CD4-positive, alpha-beta T cell (primary cell): Measurements from ENCODE around the gene CUL9. TPM values are rescaled to one million over a fixed set of nuclear protein-coding genes. Genes with fewer than 3 reads are reported as not detected.
A peak's percentile ranks its signal among the peaks of the same experiment; 100 is the strongest.
"Not testable (repeated sequence)": the region's sequence is repeated elsewhere in the genome, so short reads cannot be mapped to it uniquely, and the experiment has no call there.

Experiments
- ATAC-seq: fragments of 200-7000 bp; cut with Tn5 transposase; one replicate; pipeline ENCODE4 v1.10.0; 2022; ENCODE audit warnings: mild to moderate bottlenecking; ENCODE audit not compliant: poor library complexity
- CTCF ChIA-PET: fragments of 350-600 bp; sonication (Branson Sonifier 250); formaldehyde crosslinking; loops from one replicate; lab custom pipeline; 2021; ENCODE audit warnings: antibody characterized with exemption, inconsistent platforms; lab: Charles Lee
- POLR2A ChIA-PET: fragments of 350-600 bp; sonication (Branson Sonifier 250); formaldehyde crosslinking; loops from one replicate; lab custom pipeline; 2021; ENCODE audit warnings: antibody characterized with exemption, inconsistent platforms; lab: Charles Lee
- DNase-seq, 14 experiments: peaks; one replicate each; pipeline ENCODE4 v3.0.0-alpha.2; 2013 to 2020; ENCODE audit warnings: mixed read lengths in 2 of 14
- H3K27ac ChIP-seq, 2 donors: one replicate each; pipeline versions ENCODE4 v1.5.1 to v1.7.0; 2013; ENCODE audit warnings: low read length in 2 of 2, low read depth in 1 of 2, mild to moderate bottlenecking in 1 of 2
- H3K27me3 ChIP-seq, 2 experiments: 1 replicate in 1 of 2; 2 replicates in 1 of 2; pipeline versions ENCODE4 v1.6.1 to v1.7.0; 2013; ENCODE audit warnings: low read length in 2 of 2, control low read depth in 1 of 2, mild to moderate bottlenecking in 1 of 2, moderate library complexity in 1 of 2; ENCODE audit not compliant: insufficient read depth in 2 of 2, control insufficient read depth in 1 of 2
- H3K36me3 ChIP-seq: one replicate; pipeline ENCODE4 v1.6.1; 2013; ENCODE audit warnings: low read length, control low read depth; ENCODE audit not compliant: insufficient read depth
- H3K4me1 ChIP-seq: one replicate; pipeline ENCODE4 v1.6.1; 2013; ENCODE audit warnings: low read length, control low read depth; ENCODE audit not compliant: insufficient read depth
- H3K4me3 ChIP-seq: one replicate; pipeline ENCODE4 v1.5.1; 2013; ENCODE audit warnings: mild to moderate bottlenecking, low read length, moderate library complexity
- H3K9me3 ChIP-seq, 2 experiments: 1 replicate in 1 of 2; 2 replicates in 1 of 2; pipeline versions ENCODE4 v1.6.1 to v1.7.0; 2013; ENCODE audit warnings: low read length in 2 of 2, mild to moderate bottlenecking in 2 of 2, control low read depth in 1 of 2, moderate library complexity in 1 of 2; ENCODE audit not compliant: control insufficient read depth in 1 of 2, insufficient read depth in 1 of 2
- H3K27ac Mint-ChIP-seq: one replicate; pipeline ENCODE4 v1.8.0; 2020; ENCODE audit warnings: mixed read lengths
- H3K27me3 Mint-ChIP-seq: one replicate; pipeline ENCODE4 v1.8.0; 2021; ENCODE audit warnings: mixed read lengths
- H3K36me3 Mint-ChIP-seq: one replicate; pipeline ENCODE4 v1.8.0; 2021; ENCODE audit warnings: low read depth, mixed read lengths
- H3K4me1 Mint-ChIP-seq: one replicate; pipeline ENCODE4 v1.8.0; 2021; ENCODE audit warnings: low read depth, mixed read lengths
- H3K4me3 Mint-ChIP-seq: one replicate; pipeline ENCODE4 v1.8.0; 2020; ENCODE audit warnings: mild to moderate bottlenecking, mixed read lengths
- H3K9me3 Mint-ChIP-seq: one replicate; pipeline ENCODE4 v1.8.0; 2020; ENCODE audit warnings: mixed read lengths
- CTCF ChIP-seq: fragments of 200-600 bp; IDR thresholded peaks from one replicate; pipeline ENCODE4 v1.8.0; 2022; ENCODE audit warnings: antibody characterized with exemption, mild to moderate bottlenecking
- intact Hi-C, 2 experiments: fragments of 100-400 bp; cut with DNase I in 1 of 2; cut with micrococcal nuclease in 1 of 2; formaldehyde crosslinking; loops; one replicate each; pipeline versions ENCODE4 v1.15.1 to v1.9.0; 2023 to 2025; cut with DNase I, micrococcal nuclease
- polyA plus RNA-seq, 2 donors: library from polyadenylated mRNA; unstranded; fragments of 120-200 nt; gene quantifications; one replicate each; pipeline ENCODE4 v1.2.1, GENCODE V29; 2013
- total RNA-seq, 174 experiments: library from RNA in 2 of 174; stranded (reverse) in 2 of 174; gene quantifications; one replicate each; pipeline ENCODE4 v1.2.3 and lab custom pipeline; 2021 to 2026

Gene CUL9
- total RNA-seq: 10 to 100 TPM; 75.5 to 79.2 TPM
- polyA plus RNA-seq (2013, experiment 1 of 2): 42.9 TPM
- 55.4 TPM for polyA plus RNA-seq (2013, experiment 2 of 2)
- 29.0 to 173 (median 101) reads per million in 172 experiments for total RNA-seq (lab: John Stamatoyannopoulos, UW)

- ChIA-PET CTCF (interaction anchor here (0.6 to 1.9 kb wide), 3 partner anchors 7 to 216 kb away, joined by 3 to 11 read pairs (median 3); partner anchors contain the start of gene DNPH1), POLR2A (interaction anchor here (0.8 to 1.9 kb wide), 15 partner anchors 8 to 543 kb away, joined by 3 to 20 read pairs (median 3); partner anchors contain the start of genes CNPY3, CUL7, DNPH1 and KLHDC3)
- Histone ChIP-seq H3K4me3 (peak within 1 kb of the TSS; percentile 86), H3K9me3 (no peaks in the 10 kb centered on the region), H3K27me3 (no peaks in the 10 kb centered on the region), H3K27ac (peak within 1 kb of the TSS; percentile 64 to 68), H3K4me1 (peaks cover 53% of the 10 kb centered on the region), H3K36me3 (peaks cover 40% of the 10 kb centered on the region)
- Mint-ChIP-seq H3K9me3 (no peaks in the 10 kb centered on the region), H3K27ac (peak within 1 kb of the TSS; percentile 75), H3K4me1 (peaks cover 56% of the 10 kb centered on the region), H3K27me3 (no peaks in the 10 kb centered on the region), H3K4me3 (peak within 1 kb of the TSS; percentile 92), H3K36me3 (peaks cover 55% of the 10 kb centered on the region)
- ATAC-seq: peak; percentile 87
- TF ChIP-seq CTCF: no peak
- intact Hi-C loops: loop anchor here (1.0 to 5.0 kb wide), 4 partner anchors 8 to 295 kb away; partner anchors contain the start of genes DNPH1 (in 1 of the 2), SRF (in 1 of the 2) and TJAP1 (in 1 of the 2)
- DNase-seq: peak; percentile 45 to 90 (median 74)
Observed at GRCh38 chr6:43181942-43182860, at the start of gene CUL9. CUL9 (plus strand) TSS chr6:43182196; CDS start chr6:43184311, 2,115 bp downstream.

DNA sequence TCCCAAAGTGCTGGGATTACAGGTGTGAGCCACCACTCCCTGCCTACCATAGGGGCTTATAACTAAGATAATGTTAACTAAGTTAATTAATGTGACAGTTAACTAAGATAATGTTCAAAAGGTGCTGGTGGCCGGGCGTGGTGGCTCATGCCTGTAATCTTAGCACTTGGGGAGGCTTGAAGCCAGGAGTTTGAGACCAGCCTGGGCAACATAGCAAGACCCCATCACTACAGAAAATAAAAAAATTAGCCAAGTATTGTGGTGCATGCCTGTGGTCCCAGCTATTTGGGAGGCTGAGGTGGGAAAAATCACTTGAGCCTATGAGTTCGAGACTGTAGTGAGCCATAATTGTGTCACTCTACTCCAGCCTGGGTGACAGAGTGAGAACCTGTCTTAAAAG, 43.7 kb upstream of the CUL9 start:
- no peak for TF ChIP-seq CTCF
- ChIA-PET POLR2A (no interaction called here), CTCF (no interaction called here)
- Mint-ChIP-seq H3K4me1 (peaks cover 2% of the 10 kb centered on the region), H3K4me3 (no peak overlapping the region), H3K36me3 (no peaks in the 10 kb centered on the region), H3K27me3 (no peaks in the 10 kb centered on the region), H3K9me3 (no peaks in the 10 kb centered on the region), H3K27ac (no peak overlapping the region)
- H3K9me3 ChIP-seq: no peaks in the 10 kb centered on the region
- H3K27ac ChIP-seq: no peak overlapping the region
- no peaks in the 10 kb centered on the region for H3K27me3 ChIP-seq
- no peak overlapping the region for H3K4me3 ChIP-seq
- H3K36me3 ChIP-seq: no peaks in the 10 kb centered on the region
- H3K4me1 ChIP-seq: peaks cover 12% of the 10 kb centered on the region
- DNase-seq (no peak), ATAC-seq (no peak)
- intact Hi-C loops: no loop called here

GRCh38 chr6:43139973-43140372, 42.0 kb upstream of the CUL9 start:
- H3K9me3 ChIP-seq, H3K27ac Mint-ChIP-seq, ATAC-seq, H3K4me3 ChIP-seq, H3K27ac ChIP-seq, H3K27me3 ChIP-seq, H3K36me3 ChIP-seq, CTCF ChIA-PET, H3K36me3 Mint-ChIP-seq, POLR2A ChIA-PET, DNase-seq, H3K4me3 Mint-ChIP-seq, H3K9me3 Mint-ChIP-seq, H3K27me3 Mint-ChIP-seq: not testable (repeated sequence)
- H3K4me1 Mint-ChIP-seq: peaks cover 10% of the 10 kb centered on the region
- intact Hi-C loops: loop anchor here in 1 of 2 experiments (5.0 kb wide), 2 partner anchors 173 to 483 kb away; no protein-coding TSS in a partner anchor
- peaks cover 19% of the 10 kb centered on the region for H3K4me1 ChIP-seq
